Neural crest cell (in vitro differentiated cells): ENCODE measurements around the gene PCBP3. TPM values are rescaled to one million over a fixed set of nuclear protein-coding genes. Genes with fewer than 3 reads are reported as not detected.

Experiments used
- DNase-seq: peaks from one replicate; pipeline ENCODE4 v3.0.0; 2021; ENCODE audit warnings: low read depth, mixed read lengths, low spot score
- H3K27ac Mint-ChIP-seq: one replicate; pipeline ENCODE4 v1.8.0; 2021; ENCODE audit warnings: mild to moderate bottlenecking, mixed read lengths; ENCODE audit not compliant: unreplicated experiment
- H3K27me3 Mint-ChIP-seq: 2 replicates; pipeline ENCODE4 v1.8.0; 2021; ENCODE audit warnings: low read depth, mild to moderate bottlenecking, mixed read lengths
- H3K36me3 Mint-ChIP-seq: 2 replicates; pipeline ENCODE4 v1.8.0; 2021; ENCODE audit warnings: low read depth, mild to moderate bottlenecking, mixed read lengths
- H3K4me1 Mint-ChIP-seq: 2 replicates; pipeline ENCODE4 v1.8.0; 2021; ENCODE audit warnings: mixed read lengths
- H3K4me3 Mint-ChIP-seq: one replicate; pipeline ENCODE4 v1.8.0; 2021; ENCODE audit warnings: mild to moderate bottlenecking, mixed read lengths
- H3K9me3 Mint-ChIP-seq: 2 replicates; pipeline ENCODE4 v1.8.0; 2021; ENCODE audit warnings: mixed read lengths
- total RNA-seq: library from RNA; stranded (reverse); gene quantifications from 2 replicates; pipeline ENCODE4 v1.2.1, GENCODE V29; 2021
- TF ChIP-seq, protein P1 (sequence below): fragments of 200-600 bp; sonication (generic); conservative IDR thresholded peaks from 2 replicates; pipeline ENCODE4 v1.5.0; 2021; ENCODE audit warnings: antibody characterized with exemption, mild to moderate bottlenecking

The PCBP3 gene
- total RNA-seq, 1 donor from 2014 or later, result 5.1 TPM

DNA sequence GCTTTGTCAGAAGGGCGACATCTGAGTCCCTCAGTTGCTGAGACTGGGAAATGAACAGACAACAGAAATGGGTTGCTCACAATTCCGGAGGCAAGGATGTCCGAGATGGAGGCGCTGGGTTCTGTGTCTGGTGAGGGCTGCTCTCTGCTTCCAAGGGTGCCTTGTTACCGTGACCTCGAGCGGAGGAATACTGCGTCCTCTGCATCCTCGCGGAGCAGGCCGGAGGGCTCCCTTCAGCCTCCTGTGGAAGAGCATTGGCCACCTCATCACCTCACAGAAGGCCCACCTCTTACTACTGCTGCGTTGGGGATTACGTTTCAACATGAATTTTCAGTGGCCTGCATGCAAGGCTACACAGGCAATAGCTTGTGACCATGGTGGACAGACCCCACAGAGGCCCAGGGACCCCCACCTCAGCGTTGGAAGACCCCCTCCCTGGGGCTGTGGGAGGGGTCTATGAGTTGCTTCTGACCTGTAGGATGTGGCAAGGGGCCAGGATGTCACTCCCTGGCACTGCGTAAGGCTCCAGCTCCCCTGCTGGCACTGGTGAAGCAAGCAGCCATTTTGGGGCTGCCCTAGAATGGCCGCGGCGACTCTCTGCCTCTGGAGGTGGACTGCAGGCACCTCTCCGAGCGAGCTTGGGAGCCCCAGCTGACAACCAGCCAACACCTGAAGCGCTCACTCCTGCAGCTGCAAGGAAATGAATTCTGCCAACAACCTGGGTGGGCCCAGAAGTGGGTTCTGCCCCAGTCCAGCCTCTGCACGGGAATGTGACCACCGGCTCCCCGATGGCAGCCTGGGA is 301.7 kb downstream of the PCBP3 start:
- H3K27me3 Mint-ChIP-seq, result no peaks in the 10 kb centered on the region
- no peaks in the 10 kb centered on the region for H3K9me3 Mint-ChIP-seq
- TF ChIP-seq, protein P1, sequence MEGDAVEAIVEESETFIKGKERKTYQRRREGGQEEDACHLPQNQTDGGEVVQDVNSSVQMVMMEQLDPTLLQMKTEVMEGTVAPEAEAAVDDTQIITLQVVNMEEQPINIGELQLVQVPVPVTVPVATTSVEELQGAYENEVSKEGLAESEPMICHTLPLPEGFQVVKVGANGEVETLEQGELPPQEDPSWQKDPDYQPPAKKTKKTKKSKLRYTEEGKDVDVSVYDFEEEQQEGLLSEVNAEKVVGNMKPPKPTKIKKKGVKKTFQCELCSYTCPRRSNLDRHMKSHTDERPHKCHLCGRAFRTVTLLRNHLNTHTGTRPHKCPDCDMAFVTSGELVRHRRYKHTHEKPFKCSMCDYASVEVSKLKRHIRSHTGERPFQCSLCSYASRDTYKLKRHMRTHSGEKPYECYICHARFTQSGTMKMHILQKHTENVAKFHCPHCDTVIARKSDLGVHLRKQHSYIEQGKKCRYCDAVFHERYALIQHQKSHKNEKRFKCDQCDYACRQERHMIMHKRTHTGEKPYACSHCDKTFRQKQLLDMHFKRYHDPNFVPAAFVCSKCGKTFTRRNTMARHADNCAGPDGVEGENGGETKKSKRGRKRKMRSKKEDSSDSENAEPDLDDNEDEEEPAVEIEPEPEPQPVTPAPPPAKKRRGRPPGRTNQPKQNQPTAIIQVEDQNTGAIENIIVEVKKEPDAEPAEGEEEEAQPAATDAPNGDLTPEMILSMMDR, result no peak
- no peak overlapping the region for H3K27ac Mint-ChIP-seq
- no peak overlapping the region for H3K4me3 Mint-ChIP-seq
- H3K4me1 Mint-ChIP-seq, result no peaks in the 10 kb centered on the region
- DNase-seq, result no peak
- H3K36me3 Mint-ChIP-seq, result no peaks in the 10 kb centered on the region

DNA sequence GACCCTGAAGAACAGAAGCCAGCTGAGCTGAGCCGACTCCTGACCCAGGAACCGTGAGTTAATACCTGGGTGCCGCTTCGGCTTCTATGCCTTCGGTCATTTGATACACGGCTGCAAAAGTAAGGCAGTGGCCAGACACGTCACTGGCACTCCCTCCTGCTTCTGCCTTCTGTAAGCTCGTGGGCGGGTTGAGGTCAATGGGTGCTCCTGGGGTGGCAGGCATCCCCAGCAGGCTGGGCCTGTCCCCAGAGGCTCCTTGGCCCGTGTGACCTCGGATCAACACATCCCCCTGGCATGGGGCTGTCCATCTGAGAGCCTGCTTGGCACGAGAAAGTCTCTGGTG is 302.3 kb downstream of the PCBP3 start:
- H3K27me3 Mint-ChIP-seq, result no peaks in the 10 kb centered on the region
- no peak for DNase-seq
- TF ChIP-seq, protein P1, result no peak
- no peaks in the 10 kb centered on the region for H3K9me3 Mint-ChIP-seq
- no peak overlapping the region for H3K4me3 Mint-ChIP-seq
- peaks cover 1% of the 10 kb centered on the region for H3K4me1 Mint-ChIP-seq
- no peaks in the 10 kb centered on the region for H3K36me3 Mint-ChIP-seq
- H3K27ac Mint-ChIP-seq, result no peak overlapping the region

GRCh38 chr21:45947296-45947695 is 303.8 kb downstream of the PCBP3 start:
- no peaks in the 10 kb centered on the region for H3K9me3 Mint-ChIP-seq
- H3K27me3 Mint-ChIP-seq, result no peaks in the 10 kb centered on the region
- no peaks in the 10 kb centered on the region for H3K36me3 Mint-ChIP-seq
- peaks cover 4% of the 10 kb centered on the region for H3K4me1 Mint-ChIP-seq
- DNase-seq, result no peak
- no peak overlapping the region for H3K4me3 Mint-ChIP-seq
- H3K27ac Mint-ChIP-seq, result no peak overlapping the region
- TF ChIP-seq, protein P1, result no peak

GRCh38 chr21:45947716-45948255 is 304.3 kb downstream of the PCBP3 start:
- Mint-ChIP-seq H3K4me1 (peaks cover 4% of the 10 kb centered on the region), H3K36me3 (no peaks in the 10 kb centered on the region), H3K27me3 (no peaks in the 10 kb centered on the region), H3K4me3 (no peak overlapping the region), H3K9me3 (no peaks in the 10 kb centered on the region), H3K27ac (no peak overlapping the region)
- no peak for DNase-seq
- TF ChIP-seq, protein P1, result no peak

GRCh38 chr21:45948576-45949141 is 305.1 kb downstream of the PCBP3 start:
- Mint-ChIP-seq H3K4me3 (no peak overlapping the region), H3K4me1 (peaks cover 4% of the 10 kb centered on the region), H3K9me3 (no peaks in the 10 kb centered on the region), H3K27ac (no peak overlapping the region), H3K27me3 (no peaks in the 10 kb centered on the region), H3K36me3 (no peaks in the 10 kb centered on the region)
- DNase-seq, result no peak
- TF ChIP-seq, protein P1, result no peak
